IMR-90 (cell line): ENCODE data around the gene PGR. TPM values are rescaled to one million over a fixed set of nuclear protein-coding genes. Genes with fewer than 3 reads are reported as not detected.
A peak's percentile ranks its signal among the peaks of the same experiment; 100 is the strongest.

Source experiments
- ATAC-seq: fragments of 200-7000 bp; cut with Tn5 transposase; 2 replicates; pipeline ENCODE4 v1.9.1; 2020; ENCODE audit warnings: low read depth, mild to moderate bottlenecking, moderate library complexity
- BruUV-seq: library from RNA; stranded (reverse); fragments of 400-500 nt; replicated peaks from 2 replicates; lab custom pipeline; 2021; lab: Mats Ljungman, UMichigan
- CTCF ChIA-PET: fragments of 300-600 bp; formaldehyde crosslinking; extraction: SDS; loops from one replicate; lab custom pipeline; 2021; ENCODE audit warnings: antibody characterized with exemption; lab: Yijun Ruan, JAX
- POLR2A ChIA-PET: fragments of 300-600 bp; sonication (Branson Sonifier 250); formaldehyde crosslinking; loops from one replicate; lab custom pipeline; 2022; ENCODE audit warnings: antibody characterized with exemption; ENCODE audit not compliant: unreplicated experiment; lab: Charles Lee
- DNase-seq: peaks from one replicate; pipeline ENCODE4 v3.0.0; 2013
- H2AFZ ChIP-seq: replicated peaks from 2 replicates; pipeline ENCODE3; 2013; ENCODE audit warnings: low read length, mild to moderate bottlenecking; ENCODE audit not compliant: poor library complexity
- H2AK5ac ChIP-seq: 2 replicates; pipeline ENCODE4 v1.6.1; 2013; ENCODE audit warnings: low read depth, low read length, inconsistent platforms
- H2AK9ac ChIP-seq: replicated peaks from 2 replicates; pipeline ENCODE3; 2013; ENCODE audit warnings: mild to moderate bottlenecking, low read depth, low read length, moderate library complexity; ENCODE audit not compliant: poor library complexity
- H2BK120ac ChIP-seq: 2 replicates; pipeline ENCODE4 v1.6.1; 2013; ENCODE audit warnings: low read depth, low read length, inconsistent platforms
- H2BK15ac ChIP-seq: 3 replicates; pipeline ENCODE4 v1.6.1; 2013; ENCODE audit warnings: low read depth, low read length, inconsistent platforms
- H2BK20ac ChIP-seq: 2 replicates; pipeline ENCODE4 v1.6.1; 2013; ENCODE audit warnings: low read depth, mild to moderate bottlenecking, inconsistent platforms, low read length, moderate library complexity
- H2BK5ac ChIP-seq: 2 replicates; pipeline ENCODE4 v1.6.1; 2013; ENCODE audit warnings: mild to moderate bottlenecking, low read depth, low read length, inconsistent platforms; ENCODE audit not compliant: poor library complexity, severe bottlenecking
- H3K14ac ChIP-seq: replicated peaks from 2 replicates; pipeline ENCODE4 v1.6.1; 2013; ENCODE audit warnings: low read depth, low read length, inconsistent platforms
- H3K18ac ChIP-seq: 2 replicates; pipeline ENCODE4 v1.6.1; 2013; ENCODE audit warnings: low read depth, low read length, control low read depth
- H3K23ac ChIP-seq: 2 replicates; pipeline ENCODE4 v1.6.1; 2013; ENCODE audit warnings: low read depth, low read length, inconsistent platforms
- H3K27ac ChIP-seq: 2 replicates; pipeline ENCODE4 v1.5.1; 2013; ENCODE audit warnings: mild to moderate bottlenecking, control low read depth, low read length; ENCODE audit not compliant: insufficient read depth
- H3K27me3 ChIP-seq: 2 replicates; pipeline ENCODE4 v1.6.1; 2013; ENCODE audit warnings: low read length; ENCODE audit not compliant: control insufficient read depth, insufficient read depth
- H3K36me3 ChIP-seq: 2 replicates; pipeline ENCODE4 v1.6.1; 2013; ENCODE audit warnings: low read length, mixed read lengths; ENCODE audit not compliant: control insufficient read depth, insufficient read depth
- H3K4ac ChIP-seq: 2 replicates; pipeline ENCODE4 v1.6.1; 2013; ENCODE audit warnings: low read depth, low read length, inconsistent platforms
- H3K4me1 ChIP-seq: 2 replicates; pipeline ENCODE4 v1.6.1; 2013; ENCODE audit warnings: low read length, mixed read lengths; ENCODE audit not compliant: control insufficient read depth, insufficient read depth
- H3K4me2 ChIP-seq: 2 replicates; pipeline ENCODE4 v1.6.1; 2013; ENCODE audit warnings: low read depth, mild to moderate bottlenecking, control low read depth, low read length, moderate library complexity
- H3K4me3 ChIP-seq: 2 replicates; pipeline ENCODE4 v1.5.1; 2013; ENCODE audit warnings: low read depth, mild to moderate bottlenecking, control low read depth, low read length, moderate library complexity; ENCODE audit not compliant: insufficient read depth
- H3K56ac ChIP-seq: 2 replicates; pipeline ENCODE4 v1.6.1; 2013; ENCODE audit warnings: low read length, inconsistent platforms; ENCODE audit not compliant: insufficient read depth; ENCODE audit errors: extremely low read depth
- H3K79me1 ChIP-seq, 2 experiments: 2 replicates each; pipeline ENCODE4 v1.6.1; 2013; ENCODE audit warnings: low read length in 2 of 2, inconsistent platforms in 1 of 2, low read depth in 1 of 2
- H3K9ac ChIP-seq: 2 replicates; pipeline ENCODE4 v1.6.1; 2013; ENCODE audit warnings: low read depth, low read length, control low read depth
- H3K9me1 ChIP-seq: 2 replicates; pipeline ENCODE4 v1.6.1; 2013; ENCODE audit warnings: low read length, inconsistent platforms; ENCODE audit not compliant: insufficient read depth
- H3K9me3 ChIP-seq: 2 replicates; pipeline ENCODE4 v1.6.1; 2013; ENCODE audit warnings: low read length; ENCODE audit not compliant: control insufficient read depth, insufficient read depth
- H4K20me1 ChIP-seq: 2 replicates; pipeline ENCODE4 v1.6.1; 2013; ENCODE audit warnings: low read length, inconsistent platforms; ENCODE audit not compliant: insufficient read depth
- H4K5ac ChIP-seq: 2 replicates; pipeline ENCODE4 v1.6.1; 2013; ENCODE audit warnings: mild to moderate bottlenecking, low read depth, low read length, control low read depth
- H4K8ac ChIP-seq, 2 experiments: 2 replicates each; pipeline ENCODE4 v1.6.1; 2013; ENCODE audit warnings: low read depth in 2 of 2, low read length in 2 of 2, control low read depth in 1 of 2, inconsistent platforms in 1 of 2
- H4K91ac ChIP-seq: 2 replicates; pipeline ENCODE4 v1.6.1; 2013; ENCODE audit warnings: low read depth, low read length, inconsistent platforms; ENCODE audit not compliant: insufficient read depth
- FOS ChIP-seq: fragments of 150-350 bp; IDR thresholded peaks from 2 replicates; pipeline ENCODE4 v1.6.1; 2016; ENCODE audit warnings: low read depth, low read length
- MAFK ChIP-seq: IDR thresholded peaks from 2 replicates; pipeline ENCODE4 v1.6.1; 2012; ENCODE audit warnings: low read depth, low read length, improper control_type of control experiment
- RAD21 ChIP-seq: IDR thresholded peaks from 2 replicates; pipeline ENCODE4 v1.6.1; 2012; ENCODE audit warnings: low read length, improper control_type of control experiment
- SMC3 ChIP-seq: fragments of 150-350 bp; IDR thresholded peaks from 2 replicates; pipeline ENCODE4 v1.6.1; 2016; ENCODE audit warnings: low read depth, mild to moderate bottlenecking, antibody characterized with exemption, low read length, moderate library complexity
- WGBS, 2 experiments: methylation state at CpG; one replicate each; pipeline versions ENCODE4 v1.1.5 to v1.1.7; 2013; ENCODE audit warnings: missing lambda C conversion rate in 2 of 2; ENCODE audit not compliant: insufficient read length in 1 of 2; ENCODE audit errors: extremely low coverage in 2 of 2; 5-methylcytosine and 5-hydroxymethylcytosine counted together
- dilution Hi-C: fragments of 300-500 bp; cut with HindIII; formaldehyde crosslinking; loops from one replicate; pipeline ENCODE4 v1.14.3; 2018; ENCODE audit warnings: low sequenced_read_pairs; ENCODE audit not compliant: unreplicated experiment
- in situ Hi-C: fragments of 300-500 bp; cut with MboI; formaldehyde crosslinking; loops from 3 replicates; pipeline ENCODE4 v1.14.3; 2019; ENCODE audit warnings: low sequenced_read_pairs, inconsistent platforms, mixed read lengths
- intact Hi-C: fragments of 100-400 bp; cut with micrococcal nuclease; formaldehyde crosslinking; loops from 2 replicates; pipeline ENCODE4 v1.10.0; 2022
- polyA plus RNA-seq, 3 experiments: library from polyadenylated mRNA; depleted of rRNA; stranded (reverse); fragments of >200 nt; gene quantifications; 2 replicates each; pipeline ENCODE4 v1.2.3, GENCODE V29; 2012; ENCODE audit warnings: low replicate concordance in 1 of 3
- total RNA-seq: library from RNA; depleted of rRNA; stranded (reverse); fragments of >200 nt; gene quantifications from 2 replicates; pipeline ENCODE4 v1.2.3, GENCODE V29; 2012

The PGR gene
- total and polyA plus RNA-seq, 2 of the 4 experiments (the other 2 are of a cell fraction) = under 0.01 TPM; not detected in 1

DNA sequence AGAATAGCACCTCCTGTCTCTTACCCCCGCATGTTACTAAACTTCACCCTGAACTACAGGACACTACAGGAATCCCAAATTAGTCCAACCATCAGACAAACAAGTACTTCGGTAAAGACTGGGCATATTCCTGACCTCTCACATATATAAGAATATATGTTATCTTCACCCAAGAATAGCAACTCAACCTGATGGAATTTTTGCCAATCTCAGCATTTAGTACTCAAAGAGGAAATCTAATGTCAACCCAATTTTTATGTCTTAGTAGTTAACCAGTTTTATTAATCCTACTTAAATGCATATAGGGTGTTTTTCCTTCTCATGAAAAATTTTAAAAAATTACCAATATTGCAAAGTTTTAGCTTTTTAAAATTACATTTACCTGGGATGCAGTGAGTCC is 26.2 kb downstream of the PGR start:
- Histone ChIP-seq H3K4me3 (no peak overlapping the region), H2BK15ac (no peak overlapping the region), H3K36me3 (no peaks in the 10 kb centered on the region), H2BK20ac (no peak overlapping the region), H4K91ac (no peak overlapping the region), H3K27ac (no peak overlapping the region), H3K27me3 (no peaks in the 10 kb centered on the region), H3K14ac (no peak overlapping the region), H2AK5ac (no peak overlapping the region), H3K56ac (no peak overlapping the region), H4K20me1 (no peaks in the 10 kb centered on the region), H2AFZ (no peak overlapping the region), H4K5ac (no peak overlapping the region), H3K79me1 (no peaks in the 10 kb centered on the region), H3K9me1 (no peaks in the 10 kb centered on the region), H3K4me2 (no peak overlapping the region), H3K9me3 (no peaks in the 10 kb centered on the region), H2BK5ac (no peak overlapping the region), H3K18ac (no peak overlapping the region), H3K4me1 (no peaks in the 10 kb centered on the region), H4K8ac (no peak overlapping the region), H3K9ac (no peak overlapping the region), H3K23ac (no peak overlapping the region), H2BK120ac (no peak overlapping the region), H2AK9ac (no peak overlapping the region), H3K4ac (no peak overlapping the region)
- no CpG with 5 or more reads among the region's 2 CpGs for WGBS, 2 experiments
- ATAC-seq (no peak), DNase-seq (no peak)
- ChIA-PET CTCF (no interaction called here), POLR2A (no interaction called here)
- in situ Hi-C loops (no loop called here), intact Hi-C loops (no loop called here), dilution Hi-C loops (no loop called here)
- no peak for TF ChIP-seq RAD21
- TF ChIP-seq FOS = no peak
- no peak for TF ChIP-seq SMC3
- peak; percentile 45; the same call in 1 of the 2 replicates for TF ChIP-seq MAFK
- BruUV-seq = no TSS peak
